DOHH2 (cell line): ENCODE measurements around the gene LAMC1.

ENCODE experiments used
- H3F3A ChIP-seq: fragments of 200-600 bp; sonication (generic), shearing (Covaris generic); 2 replicates; pipeline ENCODE4 v1.6.0; 2016; ENCODE audit warnings: antibody characterized with exemption, mild to moderate bottlenecking; ENCODE audit not compliant: control insufficient read depth, insufficient read depth
- H3K27ac ChIP-seq: fragments of 200-600 bp; sonication (generic); 2 replicates; pipeline ENCODE4 v1.5.1; 2014; ENCODE audit warnings: low read depth, mild to moderate bottlenecking, low read length, moderate library complexity
- H3K27me3 ChIP-seq: fragments of 200-600 bp; sonication (generic); 2 replicates; pipeline ENCODE4 v1.6.1; 2014; ENCODE audit warnings: mild to moderate bottlenecking, low read length, mixed read lengths; ENCODE audit not compliant: control insufficient read depth
- H3K36me3 ChIP-seq: fragments of 200-600 bp; sonication (generic); 2 replicates; pipeline ENCODE4 v1.6.1; 2014; ENCODE audit warnings: mild to moderate bottlenecking, low read length, moderate library complexity, mixed read lengths; ENCODE audit not compliant: control insufficient read depth
- H3K4me1 ChIP-seq: fragments of 200-600 bp; sonication (generic); 2 replicates; pipeline ENCODE4 v1.6.1; 2014; ENCODE audit warnings: mild to moderate bottlenecking, low read length, mixed read lengths; ENCODE audit not compliant: control insufficient read depth
- H3K4me2 ChIP-seq: fragments of 200-600 bp; sonication (generic); 2 replicates; pipeline ENCODE4 v1.6.0; 2014; ENCODE audit warnings: mild to moderate bottlenecking, low read length, moderate library complexity
- H3K4me3 ChIP-seq: fragments of 200-600 bp; sonication (generic); 2 replicates; pipeline ENCODE4 v1.5.1; 2014; ENCODE audit warnings: mild to moderate bottlenecking, low read length, mixed read lengths
- H3K79me2 ChIP-seq: fragments of 200-600 bp; sonication (generic); 2 replicates; pipeline ENCODE4 v1.6.1; 2014; ENCODE audit warnings: mild to moderate bottlenecking, low read length, mixed read lengths; ENCODE audit not compliant: control insufficient read depth
- H3K9me2 ChIP-seq: fragments of 200-600 bp; sonication (generic); replicated peaks from 2 replicates; pipeline ENCODE4 v1.6.1; 2014; ENCODE audit warnings: mild to moderate bottlenecking, low read length, mixed read lengths; ENCODE audit not compliant: control insufficient read depth
- H3K9me3 ChIP-seq: fragments of 200-600 bp; sonication (generic); 2 replicates; pipeline ENCODE4 v1.6.1; 2014; ENCODE audit warnings: antibody characterized with exemption, low read length, mixed read lengths; ENCODE audit not compliant: control insufficient read depth, insufficient read depth
- H4K20me1 ChIP-seq: fragments of 200-600 bp; sonication (generic); 2 replicates; pipeline ENCODE4 v1.6.0; 2014; ENCODE audit warnings: low read depth, mild to moderate bottlenecking, antibody characterized with exemption, low read length, moderate library complexity; ENCODE audit not compliant: control insufficient read depth, insufficient read depth
- CTCF ChIP-seq: fragments of 200-600 bp; sonication (generic); IDR thresholded peaks from one replicate; pipeline ENCODE4 v1.5.1; 2014; ENCODE audit warnings: antibody characterized with exemption, mild to moderate bottlenecking, low read depth, low read length; ENCODE audit not compliant: poor library complexity, severe bottlenecking
- EZH2phosphoT487 ChIP-seq: fragments of 200-600 bp; sonication (generic); IDR thresholded peaks from 2 replicates; pipeline ENCODE4 v1.6.1; 2017; ENCODE audit warnings: borderline replicate concordance, mild to moderate bottlenecking, antibody characterized with exemption, low read length, moderate library complexity, mixed read lengths

LAMC1 gene

GRCh38 chr1:183178545-183178944, 155.3 kb downstream of the LAMC1 start:
- H3K9me3 ChIP-seq: no peaks in the 10 kb centered on the region
- no peak overlapping the region for H3K4me3 ChIP-seq
- no peaks in the 10 kb centered on the region for H3F3A ChIP-seq
- TF ChIP-seq CTCF (no peak), EZH2phosphoT487 (no peak)
- H3K79me2 ChIP-seq: no peaks in the 10 kb centered on the region
- H3K4me1 ChIP-seq: peaks cover 4% of the 10 kb centered on the region
- H4K20me1 ChIP-seq: no peaks in the 10 kb centered on the region
- no peak overlapping the region for H3K4me2 ChIP-seq
- no peaks in the 10 kb centered on the region for H3K36me3 ChIP-seq
- H3K27ac ChIP-seq: no peak overlapping the region
- peaks cover 3% of the 10 kb centered on the region; the same call in 1 of the 2 replicates for H3K27me3 ChIP-seq
- no peaks in the 10 kb centered on the region for H3K9me2 ChIP-seq

- TF ChIP-seq CTCF (no peak), EZH2phosphoT487 (no peak)
- Histone ChIP-seq H4K20me1 (no peaks in the 10 kb centered on the region), H3K9me3 (no peaks in the 10 kb centered on the region), H3F3A (no peaks in the 10 kb centered on the region), H3K9me2 (no peaks in the 10 kb centered on the region), H3K27me3 (peaks cover 2% of the 10 kb centered on the region; the same call in 1 of the 2 replicates), H3K27ac (no peak overlapping the region), H3K4me2 (no peak overlapping the region), H3K4me1 (peaks cover 4% of the 10 kb centered on the region), H3K36me3 (no peaks in the 10 kb centered on the region), H3K79me2 (no peaks in the 10 kb centered on the region), H3K4me3 (no peak overlapping the region)
Measured at GRCh38 chr1:183179033-183179432, 155.8 kb downstream of the LAMC1 start.

GRCh38 chr1:183180218-183180617, 157.0 kb downstream of the LAMC1 start:
- Histone ChIP-seq H3K27ac (no peak overlapping the region), H3K4me3 (no peak overlapping the region), H3K9me2 (no peaks in the 10 kb centered on the region)

More at GRCh38 chr1:183180218-183180617, 157.0 kb downstream of the LAMC1 start:
- no peaks in the 10 kb centered on the region for H3F3A ChIP-seq
- H4K20me1 ChIP-seq: no peaks in the 10 kb centered on the region
- H3K9me3 ChIP-seq: no peaks in the 10 kb centered on the region
- no peak overlapping the region for H3K4me2 ChIP-seq
- H3K79me2 ChIP-seq: no peaks in the 10 kb centered on the region
- H3K4me1 ChIP-seq: peaks cover 4% of the 10 kb centered on the region
- TF ChIP-seq CTCF (no peak), EZH2phosphoT487 (no peak)
- H3K36me3 ChIP-seq: no peaks in the 10 kb centered on the region
- no peaks in the 10 kb centered on the region; the same call in 1 of the 2 replicates for H3K27me3 ChIP-seq
